GM19328 (cell line): Measurements from ENCODE around the gene OR1A2.
"Not testable (repeated sequence)": the region's sequence is repeated elsewhere in the genome, so short reads cannot be mapped to it uniquely, and the experiment has no call there.

ENCODE experiments used
- ATAC-seq: cut with Tn5 transposase; IDR thresholded peaks from one replicate; pipeline ENCODE4 v1.9.1; 2021; ENCODE audit warnings: mild to moderate bottlenecking, moderate library complexity; ENCODE audit not compliant: unreplicated experiment

Gene OR1A2, protein sequence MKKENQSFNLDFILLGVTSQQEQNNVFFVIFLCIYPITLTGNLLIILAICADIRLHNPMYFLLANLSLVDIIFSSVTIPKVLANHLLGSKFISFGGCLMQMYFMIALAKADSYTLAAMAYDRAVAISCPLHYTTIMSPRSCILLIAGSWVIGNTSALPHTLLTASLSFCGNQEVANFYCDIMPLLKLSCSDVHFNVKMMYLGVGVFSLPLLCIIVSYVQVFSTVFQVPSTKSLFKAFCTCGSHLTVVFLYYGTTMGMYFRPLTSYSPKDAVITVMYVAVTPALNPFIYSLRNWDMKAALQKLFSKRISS

DNA sequence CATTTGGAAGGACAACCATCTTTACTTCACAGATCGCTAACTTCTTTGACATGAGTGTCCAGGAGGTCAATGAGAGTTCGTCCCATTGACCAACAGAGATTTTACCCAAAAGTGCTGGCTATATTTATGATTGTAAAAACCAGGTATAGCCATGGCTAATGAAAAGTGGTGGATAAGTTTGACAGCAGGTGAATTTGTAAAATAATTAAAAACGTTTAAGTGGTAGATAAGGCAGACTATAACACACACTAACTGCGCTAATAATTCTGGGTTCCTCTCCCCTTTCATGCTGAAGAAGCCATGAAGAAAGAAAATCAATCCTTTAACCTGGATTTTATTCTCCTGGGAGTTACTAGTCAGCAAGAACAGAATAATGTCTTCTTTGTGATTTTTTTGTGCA lies at the start of gene OR1A2:
OR1A2 (plus strand) TSS at position 301 of the 400 bp plus-strand sequence; CDS start at position 301, 0 bp downstream.
- no peak for ATAC-seq

DNA sequence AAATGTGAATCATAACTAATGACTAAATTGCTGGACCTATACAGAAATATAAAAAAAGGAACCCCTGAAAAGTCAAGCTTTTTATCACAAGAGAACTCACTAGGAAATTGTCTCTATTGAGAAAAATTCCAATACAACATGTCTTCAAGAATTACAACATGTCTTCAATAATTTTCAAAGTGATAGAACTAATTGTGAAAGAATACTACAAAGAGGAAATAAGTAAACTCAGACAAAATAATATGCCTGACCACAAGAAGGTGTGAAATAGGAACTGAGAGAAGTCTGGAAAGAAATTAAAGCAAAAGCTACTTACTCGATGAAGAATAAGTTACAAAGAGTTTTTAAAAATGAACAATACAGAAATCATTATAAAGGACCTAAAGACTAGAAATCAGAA lies 40.1 kb upstream of the OR1A2 start:
- ATAC-seq, result no peak

DNA sequence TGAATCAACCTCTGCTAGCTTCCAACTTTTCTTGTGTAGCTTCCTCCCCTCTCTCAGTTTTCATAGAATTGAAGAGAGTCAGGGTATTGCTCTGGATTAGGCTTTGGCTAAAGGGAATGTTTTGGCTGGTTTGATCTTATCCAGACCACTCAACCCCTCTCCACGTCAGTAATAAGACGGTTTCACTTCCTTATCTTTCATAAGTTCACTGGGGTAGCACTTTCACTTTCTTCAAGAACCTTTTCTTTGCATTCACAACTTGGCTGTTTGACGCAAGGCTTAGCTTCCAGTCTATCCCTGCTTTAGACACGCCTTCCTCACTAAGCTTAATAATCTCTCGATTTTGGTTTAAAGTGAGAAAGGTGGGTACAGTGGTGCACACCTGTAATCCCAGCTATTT lies 29.7 kb upstream of the OR1A2 start:
- ATAC-seq, result no peak

DNA sequence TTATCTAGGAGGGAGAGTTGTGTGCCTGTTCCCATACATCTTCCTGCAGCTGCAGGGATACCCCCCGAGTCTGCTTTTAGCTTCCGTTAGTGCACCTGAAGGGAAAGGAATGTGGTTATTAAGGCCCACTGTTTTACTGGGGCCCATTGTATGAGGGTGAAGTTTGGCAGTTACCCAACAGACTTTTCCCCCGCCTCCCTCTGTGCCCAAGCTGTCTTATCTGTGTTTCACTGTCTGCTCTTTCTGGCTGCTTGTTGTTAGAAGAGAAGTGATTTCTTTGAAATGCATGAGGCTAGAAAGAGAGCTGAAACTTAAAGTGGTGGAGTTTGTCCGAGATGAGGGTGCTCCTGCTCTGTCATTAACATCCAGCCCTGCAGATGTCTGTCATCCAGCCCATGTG lies 7.4 kb upstream of the OR1A2 start:
- no peak for ATAC-seq

DNA sequence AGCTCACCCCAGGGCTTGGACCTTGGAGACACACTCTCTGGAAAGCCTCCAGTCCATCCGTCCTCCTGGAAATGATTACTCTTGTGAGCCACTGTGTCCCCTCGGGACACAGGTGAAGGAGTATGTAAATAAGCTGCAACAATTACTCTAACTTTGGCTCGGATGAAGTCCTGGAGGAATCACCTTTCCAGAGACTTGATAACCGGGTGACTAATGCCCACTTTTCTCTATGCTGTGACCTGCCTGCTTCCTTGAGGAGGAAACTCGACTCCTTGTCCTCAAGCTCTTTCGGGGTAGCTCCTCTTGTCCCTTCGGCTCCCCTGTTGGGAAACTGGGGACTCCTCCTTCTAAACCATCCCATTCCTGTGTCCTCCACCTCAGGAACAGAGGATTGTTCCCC lies 10.0 kb downstream of the OR1A2 start, which contains the start of gene OR1A1:
OR1A1 (plus strand) TSS at position 301 of the 400 bp plus-strand sequence. CDS start 7,954 bp downstream, outside the sequence.
- no peak for ATAC-seq

DNA sequence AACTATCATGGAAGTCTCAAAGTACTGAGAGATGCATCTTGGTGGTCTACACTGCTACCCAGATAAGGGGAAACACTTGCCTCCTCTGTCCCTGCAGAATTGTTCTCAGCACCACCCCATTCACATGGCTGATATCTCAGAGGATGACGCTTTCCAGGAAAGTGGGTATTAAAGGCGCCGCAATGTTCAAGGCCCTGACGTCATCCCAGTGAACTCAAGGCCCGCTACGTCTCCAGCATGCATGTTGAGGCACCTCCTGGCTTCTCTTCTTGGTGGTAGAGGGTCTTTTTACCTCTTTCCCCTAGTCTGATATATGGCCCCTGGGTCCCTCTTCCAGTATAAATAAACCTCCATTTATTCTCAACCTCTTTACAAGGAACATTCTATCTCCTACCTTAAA lies 11.2 kb downstream of the OR1A2 start:
- ATAC-seq, result no peak

DNA sequence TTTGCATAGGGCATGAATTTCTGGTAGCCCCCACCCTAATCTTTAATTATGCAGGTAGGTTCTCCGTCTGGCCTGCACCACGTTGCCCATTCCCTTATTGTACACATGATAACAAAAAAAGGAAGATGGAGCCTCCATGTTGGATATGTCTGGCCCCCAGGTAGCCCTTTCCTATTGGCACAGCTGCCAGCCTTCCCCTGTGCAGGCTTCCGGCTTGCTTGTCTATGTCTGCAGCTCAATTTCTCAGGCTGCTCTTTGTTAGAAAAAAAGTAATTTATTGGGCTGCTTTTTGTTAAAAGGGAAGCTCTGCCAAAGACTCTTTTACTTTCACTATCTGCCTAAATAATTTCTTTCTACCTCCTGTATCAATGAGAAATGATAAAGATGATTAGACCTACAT lies 15.7 kb downstream of the OR1A2 start:
- ATAC-seq, result no peak

DNA sequence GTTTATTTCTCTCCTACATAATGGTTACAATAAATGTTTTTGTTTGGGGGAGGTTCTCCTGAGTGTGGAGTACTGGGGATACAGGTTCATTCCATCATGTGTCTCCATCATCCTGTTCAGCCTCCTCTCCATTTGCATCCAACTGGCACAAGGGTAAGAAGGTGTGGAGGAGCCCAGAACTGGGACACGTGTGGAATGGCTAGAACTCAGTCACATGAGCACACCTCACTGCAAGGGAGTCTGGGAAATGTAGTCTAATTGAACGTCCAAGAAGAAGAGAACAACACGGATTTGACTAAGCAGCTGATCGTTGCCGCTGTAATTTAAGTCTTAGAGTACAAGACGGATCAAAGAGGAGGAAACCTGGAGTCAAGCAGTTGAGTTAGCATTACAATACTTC lies 16.3 kb downstream of the OR1A2 start:
- ATAC-seq, result no peak

DNA sequence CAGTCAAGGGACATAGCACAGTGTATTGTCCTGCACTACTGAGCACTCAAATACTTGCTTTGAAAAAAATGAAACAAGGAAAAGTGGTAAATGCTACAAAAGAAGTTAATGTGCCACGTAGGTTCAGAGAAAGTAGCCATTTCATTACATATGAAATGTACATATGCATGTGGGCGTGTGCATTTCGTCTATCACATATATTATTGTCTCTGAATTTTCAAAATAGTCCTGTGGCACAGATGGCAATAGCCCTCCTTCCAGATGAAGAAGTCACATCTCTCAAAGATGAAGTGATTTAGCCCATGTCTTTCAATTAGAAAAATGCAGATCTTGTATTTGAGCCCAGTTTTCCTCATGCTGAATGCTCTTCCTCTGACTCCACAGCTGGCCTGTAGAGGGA lies 22.7 kb downstream of the OR1A2 start:
- not testable (repeated sequence) for ATAC-seq

DNA sequence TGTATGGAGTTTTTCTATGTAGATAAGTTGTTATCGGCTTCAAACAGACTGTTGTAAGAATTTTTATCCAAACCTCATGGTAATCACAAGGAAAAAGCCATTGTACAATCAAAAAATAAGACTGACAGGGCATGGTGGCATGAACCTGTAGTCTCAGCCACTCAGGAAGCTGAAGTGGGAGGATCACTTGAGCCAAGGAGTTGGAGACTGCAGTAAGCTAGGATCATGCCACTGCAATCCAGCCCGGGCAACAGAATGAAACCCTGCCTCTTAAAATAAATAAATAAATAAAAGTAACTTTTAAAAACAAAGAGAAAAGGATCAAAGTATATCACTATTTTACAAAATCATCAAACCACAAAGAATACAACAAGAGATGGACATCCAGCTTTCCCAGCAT lies 24.5 kb downstream of the OR1A2 start:
- ATAC-seq, result no peak

DNA sequence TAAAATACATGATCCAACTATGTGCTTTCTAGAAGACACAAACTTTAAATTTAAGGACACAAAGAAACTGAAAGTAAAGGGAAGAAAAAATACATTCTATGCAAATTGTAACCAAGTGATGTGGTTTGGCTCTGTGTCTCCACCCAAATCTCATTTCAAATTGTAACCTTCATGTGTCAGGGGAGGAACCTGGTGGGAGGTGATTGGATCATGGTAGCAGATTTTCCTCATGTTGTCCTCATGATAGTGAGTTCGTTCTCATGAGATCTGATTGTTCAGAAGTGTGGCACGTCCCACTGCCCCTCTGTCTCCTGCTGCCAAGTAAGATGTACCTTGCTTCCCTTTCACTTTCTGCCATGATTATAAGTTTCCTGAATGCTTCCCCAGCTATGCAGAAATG lies 25.2 kb downstream of the OR1A2 start:
- no peak for ATAC-seq

DNA sequence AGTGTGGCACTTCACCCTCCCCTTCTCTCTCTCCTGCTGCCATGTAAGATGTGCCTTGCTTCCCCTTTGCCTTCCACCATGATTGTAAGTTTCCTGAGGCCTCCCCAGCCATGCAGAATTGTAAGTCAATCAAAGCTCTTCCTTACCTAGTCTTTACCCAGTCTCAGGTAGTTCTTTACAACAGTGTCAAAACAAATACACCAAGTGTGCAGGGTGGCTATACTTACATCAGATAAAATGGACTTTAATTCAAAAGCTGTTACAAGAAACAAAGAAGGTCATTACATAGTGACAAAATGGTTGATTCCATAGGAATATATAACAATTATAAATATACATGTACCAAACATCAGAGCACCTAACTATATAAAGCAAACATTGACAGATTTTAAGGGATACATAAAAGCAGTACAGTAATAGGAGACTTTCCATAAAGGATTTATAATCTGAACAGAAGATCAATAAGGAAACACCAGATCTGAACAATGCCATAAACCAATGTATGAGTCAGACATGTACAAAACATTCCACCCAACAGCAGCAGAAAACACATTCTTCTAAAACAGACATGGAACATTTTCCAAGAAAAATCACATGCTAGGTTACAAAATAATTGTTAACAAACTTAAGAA lies 27.5 kb downstream of the OR1A2 start:
- ATAC-seq, result not testable (repeated sequence)

DNA sequence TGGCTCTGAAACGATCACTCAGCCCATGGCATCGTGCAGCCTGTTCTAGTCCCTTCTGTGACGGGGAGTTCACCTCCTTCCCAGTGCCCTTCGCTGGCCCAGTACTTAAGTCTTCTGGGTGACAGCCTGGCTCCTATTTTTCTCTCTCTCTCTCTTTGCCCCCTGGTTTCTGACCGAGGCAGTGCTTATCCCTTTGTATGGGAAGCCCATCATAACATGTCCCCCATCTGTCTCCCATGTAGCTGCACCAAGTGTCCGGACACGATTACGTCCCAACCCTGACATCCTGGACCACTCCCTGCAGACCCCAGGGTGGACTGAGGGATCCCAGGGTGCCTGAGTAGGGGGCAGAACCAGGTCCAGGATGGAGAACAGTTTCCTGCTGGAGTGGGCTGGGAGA lies 35.0 kb downstream of the OR1A2 start:
- not testable (repeated sequence) for ATAC-seq

DNA sequence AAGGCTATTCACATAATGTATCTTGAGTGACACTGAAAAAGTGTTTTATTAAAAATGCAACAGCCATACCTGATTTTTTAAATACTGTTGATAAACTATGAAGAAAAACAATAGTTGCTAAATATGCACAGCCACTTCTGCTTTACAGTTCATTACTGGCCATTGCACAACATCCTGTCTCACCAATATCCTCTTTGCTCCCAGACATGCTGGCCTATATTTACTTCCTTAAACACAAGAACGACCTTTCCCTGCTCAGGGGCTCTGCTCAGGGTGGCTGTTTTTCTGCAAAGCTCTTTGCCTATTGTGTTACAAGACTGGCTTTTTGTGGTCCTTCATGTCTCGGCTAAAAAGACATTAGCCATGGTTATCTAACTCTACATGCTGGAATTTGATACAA lies 41.4 kb downstream of the OR1A2 start:
- ATAC-seq, result not testable (repeated sequence)

DNA sequence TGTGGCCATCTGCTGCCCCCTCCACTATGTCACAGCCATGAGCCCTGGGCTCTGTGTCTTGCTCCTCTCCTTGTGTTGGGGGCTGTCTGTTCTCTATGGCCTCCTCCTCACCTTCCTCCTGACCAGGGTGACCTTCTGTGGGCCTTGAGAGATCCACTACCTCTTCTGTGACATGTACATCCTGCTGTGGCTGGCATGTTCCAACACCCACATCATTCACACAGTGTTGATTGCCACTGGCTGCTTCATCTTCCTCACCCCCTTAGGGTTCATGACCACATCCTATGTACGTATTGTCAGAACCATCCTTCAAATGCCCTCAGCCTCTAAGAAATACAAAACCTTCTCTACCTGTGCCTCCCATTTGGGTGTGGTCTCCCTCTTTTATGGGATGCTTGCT lies 43.7 kb downstream of the OR1A2 start:
- ATAC-seq, result not testable (repeated sequence)

DNA sequence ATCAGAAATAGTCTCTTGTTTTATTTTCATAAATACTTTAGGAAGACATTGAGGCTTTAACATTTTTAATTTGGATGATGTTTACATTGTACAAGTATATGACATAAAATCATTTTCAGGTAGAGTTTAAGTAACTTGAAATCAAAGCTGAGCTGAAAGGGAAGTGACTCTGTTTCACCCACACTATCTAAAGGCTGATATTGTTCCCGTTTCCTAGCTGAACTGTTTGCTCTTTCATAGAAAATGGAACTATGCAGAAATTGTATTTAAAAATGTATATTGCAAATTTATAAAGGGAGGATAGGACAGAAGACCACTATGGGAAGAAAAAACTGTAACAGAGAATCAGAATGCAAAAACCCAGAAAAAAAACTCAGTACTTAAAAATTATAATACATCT lies 47.5 kb downstream of the OR1A2 start:
- not testable (repeated sequence) for ATAC-seq
